Measurements from ENCODE around the gene MACROD1. TPM values are rescaled to one million over a fixed set of nuclear protein-coding genes. Genes with fewer than 3 reads are reported as not detected.
A peak's percentile ranks its signal among the peaks of the same experiment; 100 is the strongest.

Gene MACROD1
- polyA plus RNA-seq, 3 donors from 2014 or later: 4.8 to 7.1 (median 6.5) TPM

GRCh38 chr11:64126371-64126770 is 39.5 kb downstream of the MACROD1 start:
- Mint-ChIP-seq H3K36me3 (no peaks in the 10 kb centered on the region), H3K27ac (no peak overlapping the region), H3K4me1 (no peaks in the 10 kb centered on the region), H3K4me3 (no peak overlapping the region), H3K9me3 (peaks cover 0 to 3% (median 0%) of the 10 kb centered on the region in 6 donors), H3K27me3 (ENCODE audit: low read depth in 3 of 3) (peaks cover 0 to 1% (median 1%) of the 10 kb centered on the region in 3 donors)
- no peak for DNase-seq

- peaks cover 0 to 3% (median 0%) of the 10 kb centered on the region in 6 donors for H3K9me3 Mint-ChIP-seq
- H3K27me3 Mint-ChIP-seq (ENCODE audit: low read depth in 3 of 3): peaks cover 0 to 1% (median 0%) of the 10 kb centered on the region in 3 donors
- no peaks in the 10 kb centered on the region for H3K4me1 Mint-ChIP-seq
- DNase-seq: no peak
- H3K4me3 Mint-ChIP-seq: no peak overlapping the region
- no peak overlapping the region for H3K27ac Mint-ChIP-seq
- H3K36me3 Mint-ChIP-seq: no peaks in the 10 kb centered on the region
Observed at GRCh38 chr11:64125676-64126075, 40.2 kb downstream of the MACROD1 start.

- Mint-ChIP-seq H3K4me3 (no peak overlapping the region), H3K4me1 (no peaks in the 10 kb centered on the region), H3K36me3 (no peaks in the 10 kb centered on the region), H3K27me3 (ENCODE audit: low read depth in 3 of 3) (peaks cover 0 to 1% (median 0%) of the 10 kb centered on the region in 3 donors), H3K27ac (no peak overlapping the region), H3K9me3 (peaks cover 0 to 3% (median 0%) of the 10 kb centered on the region in 6 donors)
- no peak for DNase-seq
Observed at GRCh38 chr11:64124147-64124546, 41.8 kb downstream of the MACROD1 start.

GRCh38 chr11:64123679-64124078 is 42.2 kb downstream of the MACROD1 start:
- no peak overlapping the region for H3K4me3 Mint-ChIP-seq
- H3K9me3 Mint-ChIP-seq: peaks cover 0 to 3% (median 0%) of the 10 kb centered on the region in 6 donors
- DNase-seq: no peak
- no peaks in the 10 kb centered on the region for H3K4me1 Mint-ChIP-seq
- no peaks in the 10 kb centered on the region for H3K36me3 Mint-ChIP-seq
- H3K27me3 Mint-ChIP-seq (ENCODE audit: low read depth in 3 of 3): peaks cover 0 to 1% (median 0%) of the 10 kb centered on the region in 3 donors
- H3K27ac Mint-ChIP-seq: no peak overlapping the region

GRCh38 chr11:64122411-64123410 is 43.2 kb downstream of the MACROD1 start:
- Mint-ChIP-seq H3K27ac (no peak overlapping the region), H3K9me3 (peaks cover 0 to 3% (median 0%) of the 10 kb centered on the region in 6 donors), H3K36me3 (no peaks in the 10 kb centered on the region), H3K27me3 (ENCODE audit: low read depth in 3 of 3) (peaks cover 0 to 1% (median 0%) of the 10 kb centered on the region in 3 donors), H3K4me3 (no peak overlapping the region), H3K4me1 (no peaks in the 10 kb centered on the region)
- DNase-seq: no peak

GRCh38 chr11:64121663-64122410 is 44.1 kb downstream of the MACROD1 start:
- Mint-ChIP-seq H3K36me3 (no peaks in the 10 kb centered on the region), H3K4me3 (no peak overlapping the region), H3K27ac (no peak overlapping the region), H3K27me3 (ENCODE audit: low read depth in 3 of 3) (peaks cover 0 to 1% (median 0%) of the 10 kb centered on the region in 3 donors), H3K4me1 (no peaks in the 10 kb centered on the region), H3K9me3 (peaks cover 0 to 3% (median 0%) of the 10 kb centered on the region in 6 donors)
- DNase-seq: no peak

- DNase-seq: no peak
Observed at GRCh38 chr11:64120951-64121569, 44.9 kb downstream of the MACROD1 start.

GRCh38 chr11:64119700-64120099 is 46.2 kb downstream of the MACROD1 start:
- H3K4me3 Mint-ChIP-seq: no peak overlapping the region
- H3K9me3 Mint-ChIP-seq: peaks cover 0 to 3% (median 0%) of the 10 kb centered on the region in 6 donors

More at GRCh38 chr11:64120951-64121569, 44.9 kb downstream of the MACROD1 start:
- peaks cover 0 to 1% (median 0%) of the 10 kb centered on the region in 3 donors for H3K27me3 Mint-ChIP-seq (ENCODE audit: low read depth in 3 of 3)
- no peaks in the 10 kb centered on the region for H3K4me1 Mint-ChIP-seq
- H3K4me3 Mint-ChIP-seq: no peak overlapping the region
- H3K27ac Mint-ChIP-seq: no peak overlapping the region
- H3K9me3 Mint-ChIP-seq: peaks cover 0 to 3% (median 0%) of the 10 kb centered on the region in 6 donors
- H3K36me3 Mint-ChIP-seq: no peaks in the 10 kb centered on the region

GRCh38 chr11:64118876-64119665 is 46.8 kb downstream of the MACROD1 start:
- H3K36me3 Mint-ChIP-seq: no peaks in the 10 kb centered on the region
- peaks cover 0 to 3% (median 0%) of the 10 kb centered on the region in 6 donors for H3K9me3 Mint-ChIP-seq
- no peak overlapping the region for H3K27ac Mint-ChIP-seq
- DNase-seq: no peak
- no peak overlapping the region for H3K4me3 Mint-ChIP-seq
- H3K27me3 Mint-ChIP-seq (ENCODE audit: low read depth in 3 of 3): no peaks in the 10 kb centered on the region
- H3K4me1 Mint-ChIP-seq: no peaks in the 10 kb centered on the region

More at GRCh38 chr11:64119700-64120099, 46.2 kb downstream of the MACROD1 start:
- no peak for DNase-seq
- H3K27me3 Mint-ChIP-seq (ENCODE audit: low read depth in 3 of 3): no peaks in the 10 kb centered on the region
- H3K36me3 Mint-ChIP-seq: no peaks in the 10 kb centered on the region
- no peak overlapping the region for H3K27ac Mint-ChIP-seq
- no peaks in the 10 kb centered on the region for H3K4me1 Mint-ChIP-seq

- no peak for DNase-seq
- Mint-ChIP-seq H3K27ac (no peak overlapping the region), H3K9me3 (peaks cover 0 to 3% (median 0%) of the 10 kb centered on the region in 6 donors), H3K4me1 (no peaks in the 10 kb centered on the region), H3K4me3 (no peak overlapping the region), H3K27me3 (ENCODE audit: low read depth in 3 of 3) (no peaks in the 10 kb centered on the region), H3K36me3 (no peaks in the 10 kb centered on the region)
Observed at GRCh38 chr11:64117763-64118459, 48.0 kb downstream of the MACROD1 start.

GRCh38 chr11:64115531-64116522 is 50.1 kb downstream of the MACROD1 start:
- Mint-ChIP-seq H3K4me1 (no peaks in the 10 kb centered on the region), H3K9me3 (no peaks in the 10 kb centered on the region), H3K27me3 (ENCODE audit: low read depth in 3 of 3) (no peaks in the 10 kb centered on the region), H3K36me3 (no peaks in the 10 kb centered on the region), H3K27ac (peak overlapping the region in 1 of 6 donors; percentile 40), H3K4me3 (no peak overlapping the region)
- no peak for DNase-seq

Data from immature natural killer cell (primary cell).